ENCODE measurements around the gene COL5A1. TPM values are rescaled to one million over a fixed set of nuclear protein-coding genes. Genes with fewer than 3 reads are reported as not detected.

Gene COL5A1
- total RNA-seq, 1 donor: 188 TPM

DNA sequence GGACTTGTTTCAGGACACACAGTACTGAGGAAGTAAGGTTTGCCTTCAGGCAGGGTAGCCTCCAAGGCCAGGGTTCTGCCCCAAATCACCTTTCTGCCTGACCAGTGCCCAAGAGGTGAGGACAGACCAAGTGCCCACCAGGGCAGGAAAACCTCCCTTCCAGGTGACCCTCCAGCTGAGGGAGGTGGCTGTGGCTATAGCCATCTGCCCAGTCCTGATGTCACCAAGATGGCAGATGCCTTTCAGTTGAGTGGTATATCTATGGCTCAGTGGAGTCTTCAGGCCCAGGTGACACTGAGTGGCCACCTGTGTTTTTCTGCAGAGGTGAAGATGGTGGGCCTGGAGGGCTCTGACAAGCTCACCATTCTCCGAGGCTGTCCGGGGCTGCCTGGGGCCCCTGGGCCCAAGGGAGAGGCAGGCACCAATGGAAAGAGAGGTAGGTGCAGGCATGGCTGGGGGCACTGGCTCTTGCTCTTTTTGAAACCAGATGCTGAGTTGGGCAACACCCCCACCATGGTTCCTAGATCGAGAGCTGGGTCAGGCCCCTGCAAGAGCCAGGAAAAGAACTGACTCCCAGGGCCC is 240.7 kb downstream of the COL5A1 start:
- TF ChIP-seq, protein P1, sequence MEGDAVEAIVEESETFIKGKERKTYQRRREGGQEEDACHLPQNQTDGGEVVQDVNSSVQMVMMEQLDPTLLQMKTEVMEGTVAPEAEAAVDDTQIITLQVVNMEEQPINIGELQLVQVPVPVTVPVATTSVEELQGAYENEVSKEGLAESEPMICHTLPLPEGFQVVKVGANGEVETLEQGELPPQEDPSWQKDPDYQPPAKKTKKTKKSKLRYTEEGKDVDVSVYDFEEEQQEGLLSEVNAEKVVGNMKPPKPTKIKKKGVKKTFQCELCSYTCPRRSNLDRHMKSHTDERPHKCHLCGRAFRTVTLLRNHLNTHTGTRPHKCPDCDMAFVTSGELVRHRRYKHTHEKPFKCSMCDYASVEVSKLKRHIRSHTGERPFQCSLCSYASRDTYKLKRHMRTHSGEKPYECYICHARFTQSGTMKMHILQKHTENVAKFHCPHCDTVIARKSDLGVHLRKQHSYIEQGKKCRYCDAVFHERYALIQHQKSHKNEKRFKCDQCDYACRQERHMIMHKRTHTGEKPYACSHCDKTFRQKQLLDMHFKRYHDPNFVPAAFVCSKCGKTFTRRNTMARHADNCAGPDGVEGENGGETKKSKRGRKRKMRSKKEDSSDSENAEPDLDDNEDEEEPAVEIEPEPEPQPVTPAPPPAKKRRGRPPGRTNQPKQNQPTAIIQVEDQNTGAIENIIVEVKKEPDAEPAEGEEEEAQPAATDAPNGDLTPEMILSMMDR (IDR thresholded peaks at IDR 0.05; ENCODE audit: insufficient read depth, low read length): no peak
- no peak for DNase-seq (ENCODE audit: low read depth)
- no peak overlapping the region for H3K4me3 ChIP-seq (ENCODE audit: low read depth, low read length)

GRCh38 chr9:134883040-134883782 is 241.6 kb downstream of the COL5A1 start:
- H3K4me3 ChIP-seq (ENCODE audit: low read depth, low read length): no peak overlapping the region
- TF ChIP-seq, protein P1 (IDR thresholded peaks at IDR 0.05; ENCODE audit: insufficient read depth, low read length): no peak
- no peak for DNase-seq (ENCODE audit: low read depth)

DNA sequence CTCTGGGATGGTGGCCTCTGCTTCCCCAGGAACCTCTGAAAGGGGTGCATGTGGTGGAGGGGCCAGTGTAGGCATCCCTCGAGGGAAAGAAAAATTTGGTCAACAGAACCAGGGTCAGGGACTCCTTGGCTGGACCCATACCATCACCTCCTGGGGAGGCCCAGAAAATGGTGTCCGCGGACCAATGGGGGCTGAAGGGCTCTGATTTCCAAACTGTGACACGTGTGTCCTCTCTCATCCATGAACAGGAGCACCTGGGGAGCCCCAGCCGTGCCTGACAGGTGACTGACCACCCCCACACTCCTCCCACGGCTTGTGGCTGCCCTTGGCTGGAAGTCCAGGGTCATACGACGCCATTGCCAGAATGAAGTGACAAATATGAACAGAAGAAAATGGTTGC is 242.9 kb downstream of the COL5A1 start:
- no peak overlapping the region for H3K4me3 ChIP-seq (ENCODE audit: low read depth, low read length)
- DNase-seq (ENCODE audit: low read depth): no peak
- TF ChIP-seq, protein P1 (IDR thresholded peaks at IDR 0.05; ENCODE audit: insufficient read depth, low read length): no peak

DNA sequence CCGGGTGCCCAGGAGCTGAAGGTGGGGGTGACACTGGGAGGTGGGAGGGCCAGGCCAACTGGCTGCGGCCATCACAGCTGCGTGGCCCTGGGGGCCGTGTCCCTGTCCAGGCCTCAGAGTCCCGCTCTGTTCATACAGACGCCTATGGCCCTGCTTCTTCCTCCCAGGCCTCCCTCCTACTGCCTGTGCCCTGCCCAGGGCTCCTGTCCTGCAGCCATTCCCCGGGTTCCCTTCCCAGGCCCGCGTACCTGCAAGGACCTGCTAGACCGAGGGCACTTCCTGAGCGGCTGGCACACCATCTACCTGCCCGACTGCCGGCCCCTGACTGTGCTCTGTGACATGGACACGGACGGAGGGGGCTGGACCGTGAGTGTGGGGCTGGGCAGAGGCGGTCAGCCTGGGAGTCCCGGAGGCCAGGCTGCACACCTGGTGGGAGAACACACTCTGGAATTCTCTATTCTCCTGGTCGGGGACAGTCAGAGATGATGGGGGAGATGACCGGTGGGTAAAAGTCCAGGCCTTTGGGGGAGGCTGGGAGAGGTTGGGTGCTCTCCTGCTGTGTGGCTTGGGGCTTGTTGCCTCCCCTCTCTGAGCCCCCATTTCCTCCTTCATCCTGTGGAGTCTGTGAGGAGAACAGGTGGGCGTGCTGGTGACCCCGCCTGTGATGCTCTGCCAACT is 243.5 kb downstream of the COL5A1 start:
- no peak overlapping the region for H3K4me3 ChIP-seq (ENCODE audit: low read depth, low read length)
- TF ChIP-seq, protein P1 (IDR thresholded peaks at IDR 0.05; ENCODE audit: insufficient read depth, low read length): no peak
- no peak for DNase-seq (ENCODE audit: low read depth)

- DNase-seq (ENCODE audit: low read depth): no peak
- H3K4me3 ChIP-seq (ENCODE audit: low read depth, low read length): no peak overlapping the region
- TF ChIP-seq, protein P1 (IDR thresholded peaks at IDR 0.05; ENCODE audit: insufficient read depth, low read length): no peak
Measured at GRCh38 chr9:134885679-134886412, 244.2 kb downstream of the COL5A1 start.

GRCh38 chr9:134886413-134886913 is 244.9 kb downstream of the COL5A1 start:
- no peak for DNase-seq (ENCODE audit: low read depth)
- H3K4me3 ChIP-seq (ENCODE audit: low read depth, low read length): no peak overlapping the region
- TF ChIP-seq, protein P1 (IDR thresholded peaks at IDR 0.05; ENCODE audit: insufficient read depth, low read length): no peak
